Activated CD4-positive, alpha-beta T cell treated with anti-CD3 and anti-CD28 coated beads, Interleukin-2, Interleukin-4, amounts not matched to agents 100 ng/mL and 50 ng/mL, durations not matched to agents 16 hours and 8 hours (primary cell): ENCODE measurements around the gene SHC3.
"Not testable (repeated sequence)": the region's sequence is repeated elsewhere in the genome, so short reads cannot be mapped to it uniquely, and the experiment has no call there.

Experiments used
- DNase-seq: peaks from one replicate; pipeline ENCODE4 v3.0.0-alpha.2; 2020; ENCODE audit warnings: low spot score

The SHC3 gene

GRCh38 chr9:89177944-89178829 lies at the start of gene SHC3:
Gene SHC3, minus strand, starts transcription at chr9:89178818. Its CDS starts 358 bp downstream, at chr9:89178460.
- no peak for DNase-seq

GRCh38 chr9:89225991-89226471 lies 47.4 kb upstream of the SHC3 start:
- no peak for DNase-seq

- DNase-seq: no peak
These were observed 47.0 kb upstream of the SHC3 start for GRCh38 chr9:89225587-89225986.

- DNase-seq: no peak
These were observed 46.4 kb upstream of the SHC3 start for GRCh38 chr9:89225036-89225435.

GRCh38 chr9:89224633-89225032 lies 46.0 kb upstream of the SHC3 start:
- no peak for DNase-seq

GRCh38 chr9:89223396-89223977 lies 44.9 kb upstream of the SHC3 start:
- DNase-seq: no peak

- DNase-seq: no peak
These were observed 41.0 kb upstream of the SHC3 start for GRCh38 chr9:89219637-89220036.

- DNase-seq: no peak
These were observed 39.7 kb upstream of the SHC3 start for GRCh38 chr9:89218040-89218928.

- DNase-seq: no peak
These were observed 36.7 kb upstream of the SHC3 start for GRCh38 chr9:89215342-89215741.

GRCh38 chr9:89213396-89213880 lies 34.8 kb upstream of the SHC3 start:
- no peak for DNase-seq

- no peak for DNase-seq
These were observed 33.6 kb upstream of the SHC3 start for GRCh38 chr9:89212171-89212570.

GRCh38 chr9:89209311-89209710 lies 30.7 kb upstream of the SHC3 start:
- DNase-seq: not testable (repeated sequence)

GRCh38 chr9:89207026-89207425 lies 28.4 kb upstream of the SHC3 start:
- DNase-seq: no peak

- DNase-seq: no peak
These were observed 26.2 kb upstream of the SHC3 start for GRCh38 chr9:89204801-89205200.

- no peak for DNase-seq
These were observed 16.6 kb upstream of the SHC3 start for GRCh38 chr9:89195131-89195797.

- no peak for DNase-seq
These were observed 16.0 kb upstream of the SHC3 start for GRCh38 chr9:89194421-89195130.

- no peak for DNase-seq
These were observed 12.4 kb upstream of the SHC3 start for GRCh38 chr9:89191004-89191403.

- DNase-seq: no peak
These were observed 10.6 kb upstream of the SHC3 start for GRCh38 chr9:89189215-89189614.

- DNase-seq: no peak
These were observed 9.3 kb upstream of the SHC3 start for GRCh38 chr9:89187950-89188349.

GRCh38 chr9:89187541-89187940 lies 8.9 kb upstream of the SHC3 start:
- no peak for DNase-seq

GRCh38 chr9:89186960-89187359 lies 8.3 kb upstream of the SHC3 start:
- DNase-seq: no peak
